HepG2 (cell line): ENCODE results near the gene NLE1. TPM values are rescaled to one million over a fixed set of nuclear protein-coding genes. Genes with fewer than 3 reads are reported as not detected.
A peak's percentile ranks its signal among the peaks of the same experiment; 100 is the strongest.

Experiments used
- AHDC1 ChIP-seq: sonication (generic); formaldehyde crosslinking; IDR thresholded peaks from 2 replicates; pipeline ENCODE4 v1.5.1; 2020; ENCODE audit warnings: mild to moderate bottlenecking, missing genetic modification reagents, borderline replicate concordance
- FOXA1 ChIP-seq, 2 experiments: fragments of 450-650 bp in 1 of 2; sonication (generic) in 1 of 2; formaldehyde crosslinking in 1 of 2; IDR thresholded peaks; 2 replicates each; pipeline versions ENCODE4 v1.4.0 to v1.6.1; 2016 to 2020; ENCODE audit warnings: missing genetic modification reagents in 1 of 2
- KAT2B ChIP-seq: fragments of 150-350 bp; IDR thresholded peaks from 2 replicates; pipeline ENCODE4 v1.6.1; 2014; ENCODE audit warnings: low read depth, low read length, borderline replicate concordance
- PAF1 ChIP-seq: IDR thresholded peaks from 2 replicates; pipeline ENCODE4 v1.6.1; 2016; ENCODE audit warnings: missing genetic modification reagents, missing compliant biosample characterization
- PATZ1 ChIP-seq: sonication (generic); formaldehyde crosslinking; IDR thresholded peaks from 2 replicates; pipeline ENCODE4 v1.4.0; 2020; ENCODE audit warnings: missing genetic modification reagents
- PRDM4 ChIP-seq: sonication (generic); formaldehyde crosslinking; IDR thresholded peaks from 2 replicates; pipeline ENCODE4 v1.9.0; 2021; ENCODE audit warnings: missing genetic modification reagents, borderline replicate concordance
- SKI ChIP-seq: fragments of 450-650 bp; IDR thresholded peaks from one replicate; pipeline ENCODE4 v1.6.1; 2018; ENCODE audit warnings: mild to moderate bottlenecking; ENCODE audit not compliant: partially characterized antibody
- SMC3 ChIP-seq: IDR thresholded peaks from 2 replicates; pipeline ENCODE4 v1.6.1; 2011; ENCODE audit warnings: low read length, improper control_type of control experiment
- TAF15 ChIP-seq: fragments of 200-400 bp; formaldehyde crosslinking; IDR thresholded peaks from one replicate; pipeline ENCODE4 v1.6.1; 2018; ENCODE audit warnings: mild to moderate bottlenecking, low read depth, low read length; ENCODE audit not compliant: poor library complexity, severe bottlenecking
- TBP ChIP-seq: sonication (generic); formaldehyde crosslinking; IDR thresholded peaks from 2 replicates; pipeline ENCODE4 v1.5.0; 2020; ENCODE audit warnings: missing genetic modification reagents
- THAP8 ChIP-seq: sonication (generic); formaldehyde crosslinking; IDR thresholded peaks from 2 replicates; pipeline ENCODE4 v1.5.1; 2020; ENCODE audit warnings: missing genetic modification reagents, mild to moderate bottlenecking, borderline replicate concordance
- ZBTB21 ChIP-seq: sonication (generic); formaldehyde crosslinking; IDR thresholded peaks from 2 replicates; pipeline ENCODE4 v1.4.0; 2020; ENCODE audit warnings: missing genetic modification reagents
- ZNF260 ChIP-seq: sonication (generic); formaldehyde crosslinking; IDR thresholded peaks from 2 replicates; pipeline ENCODE4 v1.4.0; 2020; ENCODE audit warnings: missing genetic modification reagents, low read depth, mild to moderate bottlenecking, borderline replicate concordance
- ZNF432 ChIP-seq: sonication (generic); formaldehyde crosslinking; IDR thresholded peaks from 2 replicates; pipeline ENCODE4 v1.5.0; 2020; ENCODE audit warnings: missing genetic modification reagents, mild to moderate bottlenecking, borderline replicate concordance
- ZNF451 ChIP-seq: sonication (generic); formaldehyde crosslinking; IDR thresholded peaks from 2 replicates; pipeline ENCODE4 v1.5.0; 2020; ENCODE audit warnings: mild to moderate bottlenecking, missing genetic modification reagents
- ZNF747 ChIP-seq: sonication (generic); formaldehyde crosslinking; IDR thresholded peaks from 2 replicates; pipeline ENCODE4 v1.8.1; 2023; ENCODE audit warnings: missing genetic modification reagents, mild to moderate bottlenecking, borderline replicate concordance
- polyA plus RNA-seq, 8 experiments: library from polyadenylated mRNA; depleted of rRNA in 3 of 8; stranded (reverse) in 7 of 8; unstranded in 1 of 8; fragments of >200 nt; fragmentation: Illumina TruSeq in 4 of 8; extraction: Trizol in 4 of 8; gene quantifications; 2 replicates each; pipeline versions ENCODE4 v1.2.1 to v1.2.3, GENCODE V29; 2011 to 2016; ENCODE audit warnings: low read depth in 4 of 8, missing spikeins in 1 of 8, mixed read lengths in 1 of 8; ENCODE audit not compliant: insufficient read depth in 1 of 8
- total RNA-seq, 5 experiments: library from RNA; depleted of rRNA; stranded (reverse); fragments of >200 nt; fragmentation: Illumina TruSeq; extraction: Trizol; gene quantifications; 2 replicates each; pipeline ENCODE4 v1.2.3, GENCODE V29; 2016; ENCODE audit warnings: low read depth in 1 of 5

NLE1 gene
- total and polyA plus RNA-seq, 2 of the 13 experiments (the other 11 are each of a cell fraction or from before 2014, with no cell fraction given), result 20.3 to 34.5 TPM

GRCh38 chr17:35088356-35088880, 53.7 kb downstream of the NLE1 start (continued):
- TF ChIP-seq THAP8 (no peak), TBP (CRISPR knock-in tag) (no peak), ZNF260 (no peak), ZBTB21 (CRISPR knock-in tag) (no peak), PRDM4 (CRISPR knock-in tag) (no peak), PAF1 (CRISPR knock-in tag) (no peak), PATZ1 (CRISPR knock-in tag) (no peak), ZNF747 (CRISPR knock-in tag) (no peak), KAT2B (no peak), FOXA1 (IDR thresholded peaks at IDR 0.05) (no peak), FOXA1 (CRISPR knock-in tag; IDR thresholded peaks at IDR 0.05) (no peak), ZNF451 (no peak), SMC3 (no peak; the same call in 1 of the 2 replicates), ZNF432 (CRISPR knock-in tag) (no peak), SKI (peak; percentile 68), AHDC1 (CRISPR knock-in tag) (no peak), TAF15 (no peak)
